Progenitor cell of endocrine pancreas (in vitro differentiated cells): ENCODE data around the gene SALL1. TPM values are rescaled to one million over a fixed set of nuclear protein-coding genes. Genes with fewer than 3 reads are reported as not detected.
A peak's percentile ranks its signal among the peaks of the same experiment; 100 is the strongest.

Experiments
- DNase-seq: peaks from one replicate; pipeline ENCODE4 v3.0.0; 2021; ENCODE audit warnings: low spot score; ENCODE audit not compliant: unreplicated experiment
- H3K27ac Mint-ChIP-seq: 2 replicates; pipeline ENCODE4 v1.8.0; 2021; ENCODE audit warnings: mild to moderate bottlenecking, moderate library complexity, mixed read lengths
- H3K27me3 Mint-ChIP-seq: 2 replicates; pipeline ENCODE4 v1.8.0; 2021; ENCODE audit warnings: mixed read lengths
- H3K36me3 Mint-ChIP-seq: 2 replicates; pipeline ENCODE4 v1.8.0; 2022; ENCODE audit warnings: mixed read lengths; ENCODE audit not compliant: insufficient read depth
- H3K4me1 Mint-ChIP-seq: 2 replicates; pipeline ENCODE4 v1.8.0; 2021; ENCODE audit warnings: low read depth, mixed read lengths
- H3K4me3 Mint-ChIP-seq: 2 replicates; pipeline ENCODE4 v1.8.0; 2021; ENCODE audit warnings: low read depth, mild to moderate bottlenecking, moderate library complexity, mixed read lengths
- H3K9me3 Mint-ChIP-seq: 2 replicates; pipeline ENCODE4 v1.8.0; 2021; ENCODE audit warnings: low read depth, mixed read lengths
- CTCF ChIP-seq: fragments of 200-600 bp; sonication (generic); IDR thresholded peaks from one replicate; pipeline ENCODE4 v1.5.0; 2021; ENCODE audit warnings: antibody characterized with exemption, mild to moderate bottlenecking; ENCODE audit not compliant: unreplicated experiment
- long read RNA-seq: library from polyadenylated mRNA; unstranded; transcript quantifications from one replicate; pipeline ENCODE4 v2.0.0, GENCODE V29; 2020
- total RNA-seq: library from RNA; stranded (reverse); gene quantifications from 2 replicates; pipeline ENCODE4 v1.2.1, GENCODE V29; 2021

Gene SALL1
- 11.0 and 12.8 TPM in 2 replicates for total RNA-seq
- long read RNA-seq, partial matches to known transcripts: 2 of 4 reads
- long read RNA-seq, other reads (novel, unspliced or antisense): 1 of 4 reads

GRCh38 chr16:51150888-51151320 is at the start of gene SALL1:
TSS of gene SALL1 (minus strand) at chr16:51151270. CDS start at chr16:51151241, 29 bp downstream.
- Mint-ChIP-seq H3K36me3 (no peaks in the 10 kb centered on the region), H3K27ac (peak within 1 kb of the TSS; percentile 93), H3K4me3 (peak within 1 kb of the TSS; percentile 88), H3K9me3 (no peaks in the 10 kb centered on the region), H3K4me1 (peaks cover 49% of the 10 kb centered on the region), H3K27me3 (peaks cover 39% of the 10 kb centered on the region)
- TF ChIP-seq CTCF: no peak
- no peak for DNase-seq

DNA sequence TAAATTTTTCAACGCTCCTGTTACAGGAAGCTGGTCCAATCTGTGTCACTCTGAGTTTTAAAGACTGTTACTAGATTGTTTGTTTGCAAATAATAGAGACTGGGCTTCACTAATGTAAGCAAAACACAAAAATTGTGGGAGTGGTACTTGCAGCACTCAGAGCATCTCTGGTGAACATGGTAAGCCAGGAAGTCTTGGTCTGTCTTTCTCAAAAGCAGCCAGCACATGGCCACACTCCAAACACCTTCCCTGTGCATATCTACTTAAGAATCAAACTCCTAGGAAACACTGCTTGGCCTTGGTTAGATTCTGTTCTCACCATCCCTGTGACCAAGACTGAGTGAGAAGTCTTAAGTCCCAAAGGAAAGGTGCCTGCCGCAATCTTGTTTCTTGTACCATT is 49.7 kb upstream of the SALL1 start:
- no peak for TF ChIP-seq CTCF
- H3K27me3 Mint-ChIP-seq: peaks cover 46% of the 10 kb centered on the region
- no peak overlapping the region for H3K27ac Mint-ChIP-seq
- H3K4me1 Mint-ChIP-seq: peaks cover 7% of the 10 kb centered on the region
- DNase-seq: no peak
- H3K36me3 Mint-ChIP-seq: no peaks in the 10 kb centered on the region
- H3K4me3 Mint-ChIP-seq: no peak overlapping the region
- peaks cover 6% of the 10 kb centered on the region for H3K9me3 Mint-ChIP-seq

- no peak for TF ChIP-seq CTCF
- H3K36me3 Mint-ChIP-seq: no peaks in the 10 kb centered on the region
- H3K9me3 Mint-ChIP-seq: peaks cover 6% of the 10 kb centered on the region
- H3K4me1 Mint-ChIP-seq: peaks cover 7% of the 10 kb centered on the region
- H3K4me3 Mint-ChIP-seq: no peak overlapping the region
- DNase-seq: no peak
- H3K27ac Mint-ChIP-seq: no peak overlapping the region
- peaks cover 47% of the 10 kb centered on the region for H3K27me3 Mint-ChIP-seq
Observed at GRCh38 chr16:51197953-51198748, 47.1 kb upstream of the SALL1 start.

DNA sequence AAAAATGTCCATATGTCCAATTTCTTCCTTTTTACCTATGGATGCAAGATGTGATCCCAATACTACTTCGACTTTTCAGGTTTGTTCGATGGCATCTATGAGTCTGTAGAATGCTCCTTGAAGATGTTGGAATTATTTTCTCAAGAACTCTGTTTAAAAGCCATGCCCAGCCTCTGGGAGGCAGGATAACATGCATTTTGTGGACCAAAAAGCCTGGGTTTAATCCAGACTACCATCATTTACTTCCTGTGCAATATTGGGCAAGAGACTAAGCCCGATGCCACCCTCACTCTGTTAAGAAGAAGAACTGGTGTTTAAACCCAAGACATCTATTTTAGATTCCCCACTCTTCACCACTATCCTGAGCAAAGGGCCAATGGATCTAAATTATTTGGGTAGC is 42.8 kb upstream of the SALL1 start:
- Mint-ChIP-seq H3K36me3 (no peaks in the 10 kb centered on the region), H3K9me3 (no peaks in the 10 kb centered on the region), H3K4me1 (peaks cover 7% of the 10 kb centered on the region), H3K4me3 (no peak overlapping the region), H3K27me3 (peaks cover 62% of the 10 kb centered on the region), H3K27ac (no peak overlapping the region)
- TF ChIP-seq CTCF: no peak
- DNase-seq: no peak

GRCh38 chr16:51184702-51185433 is 33.8 kb upstream of the SALL1 start:
- no peak overlapping the region for H3K27ac Mint-ChIP-seq
- H3K4me1 Mint-ChIP-seq: no peaks in the 10 kb centered on the region
- H3K36me3 Mint-ChIP-seq: no peaks in the 10 kb centered on the region
- H3K4me3 Mint-ChIP-seq: no peak overlapping the region
- H3K27me3 Mint-ChIP-seq: peaks cover 66% of the 10 kb centered on the region
- no peaks in the 10 kb centered on the region for H3K9me3 Mint-ChIP-seq
- no peak for TF ChIP-seq CTCF
- DNase-seq: no peak
